Measurements from ENCODE around the gene BABAM2.

DNA sequence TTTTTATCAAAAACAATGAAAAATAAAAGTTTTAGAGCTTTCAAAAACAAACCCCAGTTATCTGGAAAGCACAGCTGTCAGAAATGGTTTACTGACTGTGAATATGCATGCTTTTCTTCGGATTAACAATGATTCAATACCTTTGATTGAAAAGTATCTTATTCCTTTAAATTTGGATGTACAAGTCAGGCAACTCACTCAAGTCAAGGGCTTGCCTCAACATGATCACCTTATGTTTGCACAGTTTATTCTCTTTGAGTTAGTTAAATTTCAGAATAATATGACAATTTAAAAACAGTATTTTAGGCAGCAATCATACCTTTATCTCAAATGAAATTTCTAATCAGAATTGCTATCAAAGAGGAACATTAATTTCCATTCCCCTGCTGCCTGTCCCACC is 393.3 kb downstream of the BABAM2 start:
- no peak for TF ChIP-seq NFYB (IDR thresholded peaks at IDR 0.05; ENCODE audit: insufficient read depth, low read depth, low read length)
- TF ChIP-seq, protein P1, sequence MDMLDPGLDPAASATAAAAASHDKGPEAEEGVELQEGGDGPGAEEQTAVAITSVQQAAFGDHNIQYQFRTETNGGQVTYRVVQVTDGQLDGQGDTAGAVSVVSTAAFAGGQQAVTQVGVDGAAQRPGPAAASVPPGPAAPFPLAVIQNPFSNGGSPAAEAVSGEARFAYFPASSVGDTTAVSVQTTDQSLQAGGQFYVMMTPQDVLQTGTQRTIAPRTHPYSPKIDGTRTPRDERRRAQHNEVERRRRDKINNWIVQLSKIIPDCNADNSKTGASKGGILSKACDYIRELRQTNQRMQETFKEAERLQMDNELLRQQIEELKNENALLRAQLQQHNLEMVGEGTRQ (IDR thresholded peaks at IDR 0.05; ENCODE audit: borderline replicate concordance, low read depth, low read length) = no peak
